Naive B cell (primary cell): ENCODE measurements around the gene ZNF516. TPM values are rescaled to one million over a fixed set of nuclear protein-coding genes. Genes with fewer than 3 reads are reported as not detected.

Experiments
- ATAC-seq, 2 donors: fragments of 150-1000 bp; cut with Tn5 transposase; 2 replicates each; pipeline ENCODE4 v1.10.0; 2021; ENCODE audit warnings: low read depth in 2 of 2, mild to moderate bottlenecking in 2 of 2, moderate library complexity in 2 of 2
- DNase-seq: peaks from one replicate; pipeline ENCODE4 v3.0.0; 2022
- H3K27ac Mint-ChIP-seq, 6 donors: one replicate each; pipeline ENCODE4 v1.8.0; 2020 to 2022; ENCODE audit warnings: mild to moderate bottlenecking in 6 of 6, mixed read lengths in 6 of 6, moderate library complexity in 5 of 6, inconsistent platforms in 2 of 6
- H3K27me3 Mint-ChIP-seq, 3 donors: one replicate each; pipeline ENCODE4 v1.8.0; 2021 to 2022; ENCODE audit warnings: mixed read lengths in 3 of 3, mild to moderate bottlenecking in 1 of 3
- H3K36me3 Mint-ChIP-seq, 2 donors: one replicate each; pipeline ENCODE4 v1.8.0; 2020 to 2022; ENCODE audit warnings: mixed read lengths in 2 of 2, inconsistent platforms in 1 of 2, mild to moderate bottlenecking in 1 of 2
- H3K4me1 Mint-ChIP-seq, 3 donors: one replicate each; pipeline ENCODE4 v1.8.0; 2020 to 2022; ENCODE audit warnings: mixed read lengths in 3 of 3, inconsistent platforms in 1 of 3, mild to moderate bottlenecking in 1 of 3, moderate library complexity in 1 of 3
- H3K4me3 Mint-ChIP-seq, 8 donors: one replicate each; pipeline ENCODE4 v1.8.0; 2020 to 2022; ENCODE audit warnings: mild to moderate bottlenecking in 8 of 8, mixed read lengths in 8 of 8, moderate library complexity in 8 of 8, inconsistent platforms in 2 of 8
- H3K9me3 Mint-ChIP-seq, 7 donors: one replicate each; pipeline ENCODE4 v1.8.0; 2020 to 2022; ENCODE audit warnings: mixed read lengths in 7 of 7, mild to moderate bottlenecking in 5 of 7, inconsistent platforms in 2 of 7, moderate library complexity in 1 of 7
- polyA plus RNA-seq, 6 donors: library from polyadenylated mRNA; unstranded; fragments of 300-500 nt; fragmentation: Illumina TruSeq; gene quantifications; one replicate each; pipeline ENCODE4 v1.2.3, GENCODE V29; 2021; ENCODE audit warnings: low read depth in 6 of 6

Gene ZNF516
- polyA plus RNA-seq, 6 donors from 2014 or later: 1.7 to 7.5 (median 4.8) TPM

- H3K4me3 Mint-ChIP-seq: no peak overlapping the region
- peaks cover 18 to 30% (median 26%) of the 10 kb centered on the region in 3 donors for H3K4me1 Mint-ChIP-seq
- H3K36me3 Mint-ChIP-seq: peaks cover 7% of the 10 kb centered on the region in 2 donors
- H3K9me3 Mint-ChIP-seq: no peaks in the 10 kb centered on the region
- ATAC-seq (no peak), DNase-seq (no peak)
- no peaks in the 10 kb centered on the region for H3K27me3 Mint-ChIP-seq
- no peak overlapping the region for H3K27ac Mint-ChIP-seq
These were observed 93.5 kb downstream of the ZNF516 start for GRCh38 chr18:76401498-76401897.

- ATAC-seq: no peak
- H3K27me3 Mint-ChIP-seq: no peaks in the 10 kb centered on the region
- H3K4me3 Mint-ChIP-seq: no peak overlapping the region
- no peak for DNase-seq
- H3K27ac Mint-ChIP-seq: peak overlapping the region in 3 of 6 donors; percentile 54 to 79 (median 63)
- H3K36me3 Mint-ChIP-seq: peaks cover 7% of the 10 kb centered on the region in 2 donors
- H3K9me3 Mint-ChIP-seq: no peaks in the 10 kb centered on the region
- peaks cover 7 to 24% (median 21%) of the 10 kb centered on the region in 3 donors for H3K4me1 Mint-ChIP-seq
These were observed 95.2 kb downstream of the ZNF516 start for GRCh38 chr18:76399613-76400391.

- Mint-ChIP-seq H3K9me3 (no peaks in the 10 kb centered on the region), H3K27me3 (no peaks in the 10 kb centered on the region), H3K4me1 (peaks cover 7 to 21% (median 19%) of the 10 kb centered on the region in 3 donors), H3K27ac (peak overlapping the region in 1 of 6 donors; percentile 79), H3K4me3 (peak overlapping the region in 1 of 8 donors; percentile 6), H3K36me3 (peaks cover under 1 to 7% of the 10 kb centered on the region in 2 donors)
- peak; percentile 57 for DNase-seq
- ATAC-seq: peak; percentile 64 to 79
These were observed 96.0 kb downstream of the ZNF516 start for GRCh38 chr18:76398896-76399612.

- H3K4me1 Mint-ChIP-seq: peaks cover 7 to 21% (median 15%) of the 10 kb centered on the region in 3 donors
- no peak for DNase-seq
- H3K36me3 Mint-ChIP-seq: peaks cover 0 to 7% of the 10 kb centered on the region in 2 donors
- no peak overlapping the region for H3K4me3 Mint-ChIP-seq
- peak overlapping the region in 2 of 6 donors; percentile 6 to 83 for H3K27ac Mint-ChIP-seq
- H3K9me3 Mint-ChIP-seq: no peaks in the 10 kb centered on the region
- no peak for ATAC-seq
- no peaks in the 10 kb centered on the region for H3K27me3 Mint-ChIP-seq
These were observed 96.7 kb downstream of the ZNF516 start for GRCh38 chr18:76398295-76398694.

- Mint-ChIP-seq H3K9me3 (no peaks in the 10 kb centered on the region), H3K4me3 (no peak overlapping the region), H3K4me1 (peaks cover 7 to 17% (median 9%) of the 10 kb centered on the region in 3 donors), H3K27ac (no peak overlapping the region), H3K36me3 (peaks cover 0 to under 1% of the 10 kb centered on the region in 2 donors), H3K27me3 (no peaks in the 10 kb centered on the region)
- ATAC-seq (no peak), DNase-seq (no peak)
These were observed 97.4 kb downstream of the ZNF516 start for GRCh38 chr18:76397631-76398030.

- no peaks in the 10 kb centered on the region for H3K9me3 Mint-ChIP-seq
- no peak overlapping the region for H3K4me3 Mint-ChIP-seq
- H3K27ac Mint-ChIP-seq: peak overlapping the region in 2 of 6 donors; percentile 65 to 81
- no peaks in the 10 kb centered on the region for H3K36me3 Mint-ChIP-seq
- DNase-seq: no peak
- H3K27me3 Mint-ChIP-seq: no peaks in the 10 kb centered on the region
- no peak for ATAC-seq
- H3K4me1 Mint-ChIP-seq: peaks cover 13 to 17% (median 14%) of the 10 kb centered on the region in 3 donors
These were observed 98.2 kb downstream of the ZNF516 start for GRCh38 chr18:76396792-76397191.

- no peak for ATAC-seq
- no peaks in the 10 kb centered on the region for H3K36me3 Mint-ChIP-seq
- DNase-seq: no peak
- H3K4me3 Mint-ChIP-seq: no peak overlapping the region
- no peaks in the 10 kb centered on the region for H3K9me3 Mint-ChIP-seq
- no peaks in the 10 kb centered on the region for H3K27me3 Mint-ChIP-seq
- H3K27ac Mint-ChIP-seq: no peak overlapping the region
- peaks cover 24 to 27% (median 25%) of the 10 kb centered on the region in 3 donors for H3K4me1 Mint-ChIP-seq
These were observed 99.4 kb downstream of the ZNF516 start for GRCh38 chr18:76395609-76396008.

- Mint-ChIP-seq H3K36me3 (no peaks in the 10 kb centered on the region), H3K4me1 (peaks cover 29 to 33% (median 31%) of the 10 kb centered on the region in 3 donors), H3K9me3 (no peaks in the 10 kb centered on the region), H3K4me3 (no peak overlapping the region), H3K27me3 (no peaks in the 10 kb centered on the region), H3K27ac (no peak overlapping the region)
- DNase-seq (no peak), ATAC-seq (no peak)
These were observed 100.1 kb downstream of the ZNF516 start for GRCh38 chr18:76394780-76395476.

GRCh38 chr18:76392349-76392748 lies 102.7 kb downstream of the ZNF516 start:
- Mint-ChIP-seq H3K27ac (peak overlapping the region in 1 of 6 donors; percentile 67), H3K36me3 (peaks cover 0 to 6% of the 10 kb centered on the region in 2 donors), H3K4me3 (no peak overlapping the region), H3K27me3 (no peaks in the 10 kb centered on the region), H3K4me1 (peaks cover 36 to 49% (median 46%) of the 10 kb centered on the region in 3 donors), H3K9me3 (peaks cover 0 to 4% (median 0%) of the 10 kb centered on the region in 7 donors)
- ATAC-seq (no peak), DNase-seq (no peak)

GRCh38 chr18:76391746-76392145 lies 103.3 kb downstream of the ZNF516 start:
- H3K27ac Mint-ChIP-seq: peak overlapping the region in 1 of 6 donors; percentile 67
- H3K4me1 Mint-ChIP-seq: peaks cover 41 to 54% (median 52%) of the 10 kb centered on the region in 3 donors
- peaks cover 0 to 4% (median 0%) of the 10 kb centered on the region in 7 donors for H3K9me3 Mint-ChIP-seq
- H3K4me3 Mint-ChIP-seq: peak overlapping the region in 1 of 8 donors; percentile 55
- DNase-seq (no peak), ATAC-seq (no peak)
- peaks cover 0 to 6% of the 10 kb centered on the region in 2 donors for H3K36me3 Mint-ChIP-seq
- H3K27me3 Mint-ChIP-seq: no peaks in the 10 kb centered on the region

GRCh38 chr18:76391038-76391437 lies 104.0 kb downstream of the ZNF516 start:
- peak overlapping the region in 1 of 8 donors; percentile 1 for H3K4me3 Mint-ChIP-seq
- H3K27me3 Mint-ChIP-seq: no peaks in the 10 kb centered on the region
- no peak for DNase-seq
- peak overlapping the region in 4 of 6 donors; percentile 44 to 76 (median 62) for H3K27ac Mint-ChIP-seq
- ATAC-seq: no peak
- H3K9me3 Mint-ChIP-seq: peaks cover 0 to 4% (median 0%) of the 10 kb centered on the region in 7 donors
- H3K4me1 Mint-ChIP-seq: peaks cover 41 to 59% (median 55%) of the 10 kb centered on the region in 3 donors
- H3K36me3 Mint-ChIP-seq: peaks cover 0 to 6% of the 10 kb centered on the region in 2 donors

- Mint-ChIP-seq H3K4me1 (peaks cover 41 to 61% (median 55%) of the 10 kb centered on the region in 3 donors), H3K27ac (peak overlapping the region in 4 of 6 donors; percentile 33 to 76 (median 56)), H3K9me3 (peaks cover 0 to 4% (median 0%) of the 10 kb centered on the region in 7 donors), H3K36me3 (peaks cover 0 to 6% of the 10 kb centered on the region in 2 donors), H3K27me3 (no peaks in the 10 kb centered on the region), H3K4me3 (peak overlapping the region in 1 of 8 donors; percentile 26)
- DNase-seq: no peak
- ATAC-seq: no peak
These were observed 104.5 kb downstream of the ZNF516 start for GRCh38 chr18:76390452-76391035.

GRCh38 chr18:76389716-76390115 lies 105.3 kb downstream of the ZNF516 start:
- Mint-ChIP-seq H3K4me3 (peak overlapping the region in 1 of 8 donors; percentile 10), H3K36me3 (peaks cover 0 to 6% of the 10 kb centered on the region in 2 donors), H3K27me3 (no peaks in the 10 kb centered on the region), H3K27ac (peak overlapping the region in 2 of 6 donors; percentile 38 to 57), H3K4me1 (peaks cover 41 to 61% (median 55%) of the 10 kb centered on the region in 3 donors), H3K9me3 (peaks cover 0 to 4% (median 0%) of the 10 kb centered on the region in 7 donors)
- DNase-seq (no peak), ATAC-seq (no peak)
